AG04449 (cell line): ENCODE measurements around the gene PEMT.

Experiments used
- CTCF ChIA-PET: fragments of 350-600 bp; formaldehyde crosslinking; extraction: SDS; loops from one replicate; lab custom pipeline; 2021; ENCODE audit warnings: antibody characterized with exemption; lab: Yijun Ruan, JAX
- POLR2A ChIA-PET: fragments of 400-600, 350-600 bp; formaldehyde crosslinking; extraction: SDS; loops from one replicate; lab custom pipeline; 2020; ENCODE audit warnings: antibody characterized with exemption, inconsistent platforms; lab: Yijun Ruan, JAX
- DNase-seq: peaks from one replicate; pipeline ENCODE4 v3.0.0-alpha.2; 2010; ENCODE audit warnings: low read depth, low spot score
- H3K4me3 ChIP-seq: 2 replicates; pipeline ENCODE4 v1.5.1; 2011; ENCODE audit warnings: low read depth, mild to moderate bottlenecking, control low read depth, low read length
- CTCF ChIP-seq: IDR thresholded peaks from one replicate; pipeline ENCODE4 v1.5.1; 2011; ENCODE audit warnings: mild to moderate bottlenecking, moderate library complexity, low read length, control low read depth, inconsistent platforms; ENCODE audit not compliant: insufficient read depth; ENCODE audit errors: missing control alignments

PEMT gene

GRCh38 chr17:17575360-17576251, 15.9 kb downstream of the PEMT start:
- CTCF ChIA-PET = interaction anchor here (1.4 to 3.1 kb wide), 4 partner anchors 13 to 221 kb away, joined by 4 to 18 read pairs (median 11); partner anchors contain the start of genes PEMT and RASD1
- no peak overlapping the region for H3K4me3 ChIP-seq
- DNase-seq = no peak
- TF ChIP-seq CTCF = no peak
- POLR2A ChIA-PET = no interaction called here

- DNase-seq = no peak
- ChIA-PET POLR2A (no interaction called here), CTCF (interaction anchor here (0.7 to 3.3 kb wide), 7 partner anchors 10 to 220 kb away, joined by 3 to 14 read pairs (median 8); partner anchors contain the start of genes PEMT and RASD1)
- no peak for TF ChIP-seq CTCF
- H3K4me3 ChIP-seq = no peak overlapping the region
Observed at GRCh38 chr17:17573912-17574311, 17.6 kb downstream of the PEMT start.

- TF ChIP-seq CTCF = no peak
- no peak for DNase-seq
- CTCF ChIA-PET = interaction anchor here (0.8 to 9.3 kb wide), 8 partner anchors 42 to 223 kb away, joined by 3 to 172 read pairs (median 6); partner anchors contain the start of gene RASD1
- POLR2A ChIA-PET = no interaction called here
- H3K4me3 ChIP-seq = no peak overlapping the region
Observed at GRCh38 chr17:17572010-17572785, 19.3 kb downstream of the PEMT start.

GRCh38 chr17:17570798-17571716, 20.5 kb downstream of the PEMT start:
- ChIA-PET CTCF (interaction anchor here (0.8 to 9.3 kb wide), 16 partner anchors 13 to 222 kb away, joined by 3 to 172 read pairs (median 6); partner anchors contain the start of genes PEMT and RASD1), POLR2A (no interaction called here)
- no peak for TF ChIP-seq CTCF
- no peak overlapping the region for H3K4me3 ChIP-seq
- DNase-seq = no peak

GRCh38 chr17:17570140-17570797, 21.2 kb downstream of the PEMT start:
- no peak for DNase-seq
- no peak overlapping the region for H3K4me3 ChIP-seq
- CTCF ChIA-PET = interaction anchor here (0.7 to 9.3 kb wide), 16 partner anchors 12 to 217 kb away, joined by 3 to 172 read pairs (median 8); partner anchors contain the start of genes PEMT and RASD1
- POLR2A ChIA-PET = interaction anchor here (3.5 kb wide), 1 partner anchor 74 kb away, joined by 11 read pairs; the partner anchor contains the start of gene RASD1
- peak; percentile 52 for TF ChIP-seq CTCF
